Body of pancreas (tissue), 4 donors: ENCODE measurements around the gene ARFIP1.

Experiments
- POLR2A ChIP-seq, 3 donors: fragments of 450-650 bp; IDR thresholded peaks; one replicate each; pipeline ENCODE4 v1.6.1; 2016; ENCODE audit warnings: antibody characterized with exemption in 3 of 3, mild to moderate bottlenecking in 2 of 3
- TF ChIP-seq, protein P1 (sequence below), 7 experiments: fragments of 450-650 bp in 4 of 7; fragments of 200-600 bp in 3 of 7; sonication (generic) in 3 of 7; IDR thresholded peaks; one replicate each; pipeline ENCODE4 v1.5.1; 2016 to 2019; ENCODE audit warnings: antibody characterized with exemption in 7 of 7

DNA sequence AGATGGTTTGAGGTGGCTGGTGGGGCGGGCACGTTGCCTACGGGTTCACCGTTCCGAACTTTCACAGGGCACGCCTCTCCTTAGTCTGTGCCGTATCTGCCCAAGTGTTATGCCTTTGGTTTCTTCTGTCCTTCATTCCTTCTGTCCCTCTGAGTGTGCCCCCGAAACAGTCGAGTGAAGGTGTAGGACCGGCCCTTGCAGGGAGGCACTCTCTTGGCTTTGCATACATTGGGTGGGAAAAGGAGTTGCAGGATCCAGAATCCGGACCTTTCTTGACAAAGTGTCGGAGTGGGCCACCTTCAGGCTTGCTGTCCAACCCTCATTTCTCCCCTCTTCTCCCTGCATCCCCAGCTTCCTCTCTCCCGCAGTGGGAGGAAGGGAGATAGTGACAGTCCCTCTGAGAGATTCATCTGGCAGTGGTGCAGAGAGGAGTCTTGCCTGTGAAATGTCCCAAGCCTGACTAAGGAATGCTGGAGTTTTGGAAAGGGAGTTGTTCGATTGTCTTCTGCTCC is 569 bp downstream of the ARFIP1 start:
- TF ChIP-seq POLR2A (IDR thresholded peaks at IDR 0.05), result no peak
- TF ChIP-seq, protein P1, sequence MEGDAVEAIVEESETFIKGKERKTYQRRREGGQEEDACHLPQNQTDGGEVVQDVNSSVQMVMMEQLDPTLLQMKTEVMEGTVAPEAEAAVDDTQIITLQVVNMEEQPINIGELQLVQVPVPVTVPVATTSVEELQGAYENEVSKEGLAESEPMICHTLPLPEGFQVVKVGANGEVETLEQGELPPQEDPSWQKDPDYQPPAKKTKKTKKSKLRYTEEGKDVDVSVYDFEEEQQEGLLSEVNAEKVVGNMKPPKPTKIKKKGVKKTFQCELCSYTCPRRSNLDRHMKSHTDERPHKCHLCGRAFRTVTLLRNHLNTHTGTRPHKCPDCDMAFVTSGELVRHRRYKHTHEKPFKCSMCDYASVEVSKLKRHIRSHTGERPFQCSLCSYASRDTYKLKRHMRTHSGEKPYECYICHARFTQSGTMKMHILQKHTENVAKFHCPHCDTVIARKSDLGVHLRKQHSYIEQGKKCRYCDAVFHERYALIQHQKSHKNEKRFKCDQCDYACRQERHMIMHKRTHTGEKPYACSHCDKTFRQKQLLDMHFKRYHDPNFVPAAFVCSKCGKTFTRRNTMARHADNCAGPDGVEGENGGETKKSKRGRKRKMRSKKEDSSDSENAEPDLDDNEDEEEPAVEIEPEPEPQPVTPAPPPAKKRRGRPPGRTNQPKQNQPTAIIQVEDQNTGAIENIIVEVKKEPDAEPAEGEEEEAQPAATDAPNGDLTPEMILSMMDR (IDR thresholded peaks at IDR 0.05), result no peak
